Loucy (cell line): Measurements from ENCODE around the gene PRRX2.
"Not testable (repeated sequence)": the region's sequence is repeated elsewhere in the genome, so short reads cannot be mapped to it uniquely, and the experiment has no call there.

Experiments used
- H2AFZ ChIP-seq: fragments of 200-600 bp; sonication (generic); 2 replicates; pipeline ENCODE4 v1.6.0; 2016; ENCODE audit warnings: antibody characterized with exemption, mild to moderate bottlenecking, low read length, moderate library complexity
- H3F3A ChIP-seq: fragments of 200-600 bp; 2 replicates; pipeline ENCODE4 v1.6.0; 2016; ENCODE audit warnings: antibody characterized with exemption, low read depth, mild to moderate bottlenecking
- H3K27me3 ChIP-seq: fragments of 200-600 bp; sonication (generic); 2 replicates; pipeline ENCODE4 v1.6.1; 2014; ENCODE audit warnings: low read length, mild to moderate bottlenecking; ENCODE audit not compliant: insufficient read depth, poor library complexity, severe bottlenecking
- H3K36me3 ChIP-seq: fragments of 200-600 bp; sonication (generic); 2 replicates; pipeline ENCODE4 v1.6.1; 2016; ENCODE audit warnings: low read length; ENCODE audit not compliant: insufficient read depth
- H3K4me1 ChIP-seq: fragments of 200-600 bp; sonication (generic); 2 replicates; pipeline ENCODE4 v1.5.1; 2014; ENCODE audit warnings: low read length, mild to moderate bottlenecking; ENCODE audit not compliant: insufficient read depth, poor library complexity, severe bottlenecking
- H3K4me2 ChIP-seq: fragments of 200-600 bp; sonication (generic); 2 replicates; pipeline ENCODE4 v1.6.0; 2014; ENCODE audit warnings: antibody characterized with exemption, low read length, low read depth, mild to moderate bottlenecking; ENCODE audit not compliant: poor library complexity, severe bottlenecking
- H3K4me3 ChIP-seq: fragments of 200-600 bp; sonication (generic); 2 replicates; pipeline ENCODE4 v1.5.1; 2014; ENCODE audit warnings: low read length, mild to moderate bottlenecking, mixed read lengths; ENCODE audit not compliant: poor library complexity, severe bottlenecking
- H3K79me2 ChIP-seq: fragments of 200-600 bp; sonication (generic); 2 replicates; pipeline ENCODE4 v1.6.1; 2014; ENCODE audit warnings: low read length; ENCODE audit not compliant: insufficient read depth
- H3K9ac ChIP-seq: fragments of 200-600 bp; sonication (generic); 2 replicates; pipeline ENCODE4 v1.6.0; 2014; ENCODE audit warnings: mild to moderate bottlenecking, low read depth, low read length, moderate library complexity; ENCODE audit not compliant: poor library complexity, severe bottlenecking
- H3K9me2 ChIP-seq: fragments of 200-600 bp; sonication (generic); replicated peaks from 2 replicates; pipeline ENCODE4 v1.6.1; 2016; ENCODE audit warnings: low read depth, low read length, mixed read lengths
- H3K9me3 ChIP-seq: fragments of 200-600 bp; sonication (generic); 2 replicates; pipeline ENCODE4 v1.6.1; 2014; ENCODE audit warnings: mild to moderate bottlenecking, antibody characterized with exemption, low read length, low read depth; ENCODE audit not compliant: insufficient read depth
- H4K20me1 ChIP-seq: fragments of 200-600 bp; sonication (generic); 2 replicates; pipeline ENCODE4 v1.6.0; 2014; ENCODE audit warnings: antibody characterized with exemption, low read length, mild to moderate bottlenecking; ENCODE audit not compliant: insufficient read depth, poor library complexity, severe bottlenecking
- EZH2phosphoT487 ChIP-seq: fragments of 200-600 bp; IDR thresholded peaks from 2 replicates; pipeline ENCODE4 v1.6.1; 2018; ENCODE audit warnings: antibody characterized with exemption, mild to moderate bottlenecking, moderate library complexity, borderline replicate concordance
- TF ChIP-seq, protein P1 (sequence below): fragments of 200-600 bp; sonication (generic); conservative IDR thresholded peaks from 2 replicates; pipeline ENCODE4 v1.5.1; 2014; ENCODE audit warnings: mild to moderate bottlenecking, antibody characterized with exemption, low read length

PRRX2 gene

DNA sequence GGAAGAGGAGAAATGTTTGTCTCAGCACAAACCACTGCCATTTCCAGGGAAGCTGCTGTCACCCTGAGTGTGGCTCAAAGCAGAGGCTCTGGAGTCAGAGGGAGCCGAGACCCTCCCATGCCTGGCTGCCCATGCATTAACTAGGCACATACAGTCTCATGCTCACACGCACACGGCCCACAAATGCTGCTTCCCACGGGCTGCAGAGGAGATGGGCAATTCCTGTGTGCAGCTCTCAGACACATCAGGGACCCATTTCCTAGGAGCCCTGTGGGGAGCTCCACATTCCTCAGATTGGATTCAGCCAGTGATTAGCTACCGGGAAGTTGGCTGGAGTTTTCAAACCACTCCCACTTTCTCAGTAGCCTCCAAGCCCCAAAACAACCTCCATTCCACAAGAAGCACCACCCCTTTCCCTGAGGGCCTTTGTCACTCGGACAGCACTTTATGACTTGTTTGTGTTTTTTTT is 96.5 kb downstream of the PRRX2 start:
- TF ChIP-seq, protein P1, sequence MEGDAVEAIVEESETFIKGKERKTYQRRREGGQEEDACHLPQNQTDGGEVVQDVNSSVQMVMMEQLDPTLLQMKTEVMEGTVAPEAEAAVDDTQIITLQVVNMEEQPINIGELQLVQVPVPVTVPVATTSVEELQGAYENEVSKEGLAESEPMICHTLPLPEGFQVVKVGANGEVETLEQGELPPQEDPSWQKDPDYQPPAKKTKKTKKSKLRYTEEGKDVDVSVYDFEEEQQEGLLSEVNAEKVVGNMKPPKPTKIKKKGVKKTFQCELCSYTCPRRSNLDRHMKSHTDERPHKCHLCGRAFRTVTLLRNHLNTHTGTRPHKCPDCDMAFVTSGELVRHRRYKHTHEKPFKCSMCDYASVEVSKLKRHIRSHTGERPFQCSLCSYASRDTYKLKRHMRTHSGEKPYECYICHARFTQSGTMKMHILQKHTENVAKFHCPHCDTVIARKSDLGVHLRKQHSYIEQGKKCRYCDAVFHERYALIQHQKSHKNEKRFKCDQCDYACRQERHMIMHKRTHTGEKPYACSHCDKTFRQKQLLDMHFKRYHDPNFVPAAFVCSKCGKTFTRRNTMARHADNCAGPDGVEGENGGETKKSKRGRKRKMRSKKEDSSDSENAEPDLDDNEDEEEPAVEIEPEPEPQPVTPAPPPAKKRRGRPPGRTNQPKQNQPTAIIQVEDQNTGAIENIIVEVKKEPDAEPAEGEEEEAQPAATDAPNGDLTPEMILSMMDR = no peak
- no peak for TF ChIP-seq EZH2phosphoT487
- H3K9me3 ChIP-seq = no peaks in the 10 kb centered on the region
- no peak overlapping the region for H3K4me2 ChIP-seq
- H3F3A ChIP-seq = no peaks in the 10 kb centered on the region
- H3K9ac ChIP-seq = no peak overlapping the region
- no peak overlapping the region for H3K4me3 ChIP-seq
- no peaks in the 10 kb centered on the region for H3K9me2 ChIP-seq
- no peaks in the 10 kb centered on the region for H3K79me2 ChIP-seq
- no peaks in the 10 kb centered on the region for H3K36me3 ChIP-seq
- no peaks in the 10 kb centered on the region for H3K27me3 ChIP-seq
- no peaks in the 10 kb centered on the region for H4K20me1 ChIP-seq
- no peaks in the 10 kb centered on the region for H3K4me1 ChIP-seq
- no peak overlapping the region for H2AFZ ChIP-seq

DNA sequence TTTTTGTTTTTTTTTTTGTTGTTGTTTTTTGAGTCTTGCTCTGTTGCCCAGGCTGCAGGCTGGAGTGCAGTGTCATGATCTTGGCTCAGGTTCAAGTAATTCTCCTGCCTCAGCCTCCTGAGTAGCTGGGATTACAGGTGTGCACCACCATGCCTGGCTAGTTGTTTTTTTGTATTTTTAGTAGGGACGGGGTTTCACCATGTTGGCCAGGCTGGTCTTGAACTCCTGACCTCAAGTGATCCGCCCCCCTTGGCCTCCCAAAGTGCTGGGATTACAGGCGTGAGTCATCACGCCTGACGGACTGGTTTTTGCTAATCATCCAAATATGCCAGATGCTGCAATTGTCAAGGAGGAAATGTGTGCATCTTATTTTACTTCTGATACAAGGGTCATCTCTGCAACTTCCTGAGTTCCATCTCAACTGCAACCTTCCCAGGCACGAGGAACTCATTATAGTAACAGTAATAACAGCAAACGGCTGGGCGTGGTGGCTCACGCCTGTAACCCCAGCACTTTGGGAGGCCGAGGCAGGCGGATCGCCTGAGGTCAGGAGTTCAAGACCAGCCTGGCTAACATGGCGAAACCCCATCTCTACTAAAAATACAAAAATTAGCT is 97.0 kb downstream of the PRRX2 start:
- not testable (repeated sequence) for H3K36me3 ChIP-seq, H4K20me1 ChIP-seq, H3K9me3 ChIP-seq, H2AFZ ChIP-seq, H3K27me3 ChIP-seq, H3K4me1 ChIP-seq, H3K4me2 ChIP-seq, H3K4me3 ChIP-seq, H3K9ac ChIP-seq, H3F3A ChIP-seq, H3K79me2 ChIP-seq, H3K9me2 ChIP-seq

DNA sequence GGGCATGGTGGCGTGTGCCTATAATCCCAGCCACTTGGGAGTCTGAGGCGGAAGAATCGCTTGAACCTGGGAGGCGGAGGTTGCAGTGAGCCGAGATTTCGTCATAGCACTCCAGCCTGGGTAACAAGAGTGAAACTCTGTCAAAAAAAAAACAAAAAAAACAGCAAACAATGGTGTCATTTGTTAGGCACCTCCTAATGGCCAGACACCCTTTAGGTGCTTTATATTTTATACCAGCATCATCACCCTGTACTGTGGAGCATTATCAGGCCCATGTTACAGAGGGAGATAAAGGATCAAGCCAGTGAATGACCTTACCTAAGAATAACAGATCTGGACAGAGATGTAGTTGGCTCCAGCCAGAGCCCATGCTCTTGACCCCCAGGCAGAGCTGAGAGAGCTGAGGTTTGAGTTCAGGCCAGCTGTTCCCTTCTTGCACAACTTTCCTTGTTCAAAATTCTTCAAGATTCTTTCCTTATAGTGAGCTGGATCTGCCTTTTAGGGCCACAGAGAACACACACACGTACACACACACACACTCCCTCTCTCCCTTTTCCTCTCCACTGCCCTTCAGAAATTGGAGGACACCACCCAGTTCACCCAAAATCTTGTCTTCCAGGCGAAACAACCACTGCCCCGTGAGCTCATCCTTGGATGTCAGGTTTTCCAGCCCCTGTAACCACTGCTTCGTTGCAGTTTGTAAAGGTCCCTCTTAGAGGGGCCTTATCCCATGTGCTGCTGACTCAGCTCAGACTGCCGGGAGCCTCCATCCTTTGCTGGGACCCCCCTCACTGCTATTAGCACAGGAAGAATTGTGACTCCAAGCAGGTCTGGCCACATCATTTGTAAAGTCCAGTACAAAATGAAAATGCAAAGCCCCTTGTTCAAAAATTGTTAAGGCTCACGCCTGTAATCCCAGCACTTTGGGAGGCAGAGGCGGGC is 97.8 kb downstream of the PRRX2 start:
- Histone ChIP-seq H3K79me2 (no peaks in the 10 kb centered on the region), H3K4me3 (no peak overlapping the region), H3K4me1 (no peaks in the 10 kb centered on the region), H3K9me3 (no peaks in the 10 kb centered on the region), H2AFZ (no peak overlapping the region), H3F3A (no peaks in the 10 kb centered on the region), H4K20me1 (no peaks in the 10 kb centered on the region), H3K36me3 (no peaks in the 10 kb centered on the region), H3K4me2 (no peak overlapping the region), H3K9ac (no peak overlapping the region), H3K27me3 (no peaks in the 10 kb centered on the region), H3K9me2 (no peaks in the 10 kb centered on the region)
- TF ChIP-seq EZH2phosphoT487 = no peak
- TF ChIP-seq, protein P1 = no peak
